GM19467 (cell line): ENCODE data around the gene EIF1B.

Source experiments
- ATAC-seq: cut with Tn5 transposase; IDR thresholded peaks from one replicate; pipeline ENCODE4 v1.9.1; 2021; ENCODE audit warnings: mild to moderate bottlenecking, moderate library complexity; ENCODE audit not compliant: unreplicated experiment

Gene EIF1B

GRCh38 chr3:40340541-40341170, 31.1 kb downstream of the EIF1B start:
- no peak for ATAC-seq

GRCh38 chr3:40341671-40342070, 32.2 kb downstream of the EIF1B start:
- ATAC-seq: no peak

GRCh38 chr3:40350529-40350928, 41.0 kb downstream of the EIF1B start:
- no peak for ATAC-seq

GRCh38 chr3:40355410-40355809, 45.9 kb downstream of the EIF1B start:
- no peak for ATAC-seq

- no peak for ATAC-seq
Observed at GRCh38 chr3:40358454-40358853, 48.9 kb downstream of the EIF1B start.
